ENCODE data around the gene PRKAR1A. TPM values are rescaled to one million over a fixed set of nuclear protein-coding genes. Genes with fewer than 3 reads are reported as not detected.

The PRKAR1A gene
- total RNA-seq, 1 experiment from 2014 or later: 233 TPM

- DNase-seq (ENCODE audit: low read depth): no peak
Measured at GRCh38 chr17:68541816-68542215, 29.6 kb downstream of the PRKAR1A start.

- no peak for DNase-seq (ENCODE audit: low read depth)
Measured at GRCh38 chr17:68542698-68543463, 30.7 kb downstream of the PRKAR1A start.

- no peak for DNase-seq (ENCODE audit: low read depth)
Measured at GRCh38 chr17:68544111-68544915, 32.1 kb downstream of the PRKAR1A start.

- no peak for DNase-seq (ENCODE audit: low read depth)
Measured at GRCh38 chr17:68556551-68556950, 44.3 kb downstream of the PRKAR1A start.

- DNase-seq (ENCODE audit: low read depth): no peak
Measured at GRCh38 chr17:68559316-68559715, 47.1 kb downstream of the PRKAR1A start.

GRCh38 chr17:68560966-68561720 lies 48.9 kb downstream of the PRKAR1A start:
- DNase-seq (ENCODE audit: low read depth): no peak

GRCh38 chr17:68562736-68563135 lies 50.5 kb downstream of the PRKAR1A start:
- no peak for DNase-seq (ENCODE audit: low read depth)

GRCh38 chr17:68564415-68565111 lies 52.3 kb downstream of the PRKAR1A start:
- no peak for DNase-seq (ENCODE audit: low read depth)

- no peak for DNase-seq (ENCODE audit: low read depth)
Measured at GRCh38 chr17:68565661-68566441, 53.6 kb downstream of the PRKAR1A start.

GRCh38 chr17:68566442-68566738 lies 54.2 kb downstream of the PRKAR1A start:
- DNase-seq (ENCODE audit: low read depth): no peak

- DNase-seq (ENCODE audit: low read depth): no peak
Measured at GRCh38 chr17:68567035-68567434, 54.8 kb downstream of the PRKAR1A start.

- DNase-seq (ENCODE audit: low read depth): no peak
Measured at GRCh38 chr17:68567581-68567980, 55.4 kb downstream of the PRKAR1A start.

- DNase-seq (ENCODE audit: low read depth): no peak
Measured at GRCh38 chr17:68568581-68568980, 56.4 kb downstream of the PRKAR1A start.

GRCh38 chr17:68569346-68569745 lies 57.1 kb downstream of the PRKAR1A start:
- no peak for DNase-seq (ENCODE audit: low read depth)

GRCh38 chr17:68570526-68570925 lies 58.3 kb downstream of the PRKAR1A start:
- no peak for DNase-seq (ENCODE audit: low read depth)

- DNase-seq (ENCODE audit: low read depth): no peak
Measured at GRCh38 chr17:68572138-68572842, 60.1 kb downstream of the PRKAR1A start.

GRCh38 chr17:68573338-68573737 lies 61.1 kb downstream of the PRKAR1A start:
- DNase-seq (ENCODE audit: low read depth): no peak

- no peak for DNase-seq (ENCODE audit: low read depth)
Measured at GRCh38 chr17:68576137-68576536, 63.9 kb downstream of the PRKAR1A start.

GRCh38 chr17:68576811-68577496 lies 64.7 kb downstream of the PRKAR1A start:
- DNase-seq (ENCODE audit: low read depth): peak; percentile 18

- DNase-seq (ENCODE audit: low read depth): no peak
Measured at GRCh38 chr17:68577497-68577821, 65.2 kb downstream of the PRKAR1A start.

Data from LHCN-M2 (cell line).